ENCODE results near the gene ABHD17A.

DNA sequence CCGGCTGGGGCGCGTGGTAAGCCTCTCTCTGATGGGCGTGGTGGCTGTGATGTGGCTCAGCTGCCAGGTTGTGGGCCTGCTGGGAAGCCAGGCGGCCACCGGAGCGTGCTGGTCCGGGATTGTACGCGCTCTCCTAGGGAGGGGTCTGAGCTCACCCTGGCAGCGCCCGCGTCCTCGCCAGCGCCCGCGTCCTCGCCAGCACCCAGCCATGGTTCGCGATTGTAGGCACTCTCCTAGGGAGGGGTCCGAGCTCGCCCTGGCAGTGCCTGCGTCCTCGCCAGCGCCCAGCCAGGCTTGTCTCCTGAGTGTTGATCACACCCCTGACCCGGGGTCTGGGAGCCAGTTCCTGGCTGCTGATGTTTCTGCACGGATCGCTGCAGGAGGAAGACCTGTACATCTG lies 33.7 kb upstream of the ABHD17A start:
- no peak for TF ChIP-seq YY1 (IDR thresholded peaks at IDR 0.05; ENCODE audit: low read depth, low read length)
- TF ChIP-seq, protein P1, sequence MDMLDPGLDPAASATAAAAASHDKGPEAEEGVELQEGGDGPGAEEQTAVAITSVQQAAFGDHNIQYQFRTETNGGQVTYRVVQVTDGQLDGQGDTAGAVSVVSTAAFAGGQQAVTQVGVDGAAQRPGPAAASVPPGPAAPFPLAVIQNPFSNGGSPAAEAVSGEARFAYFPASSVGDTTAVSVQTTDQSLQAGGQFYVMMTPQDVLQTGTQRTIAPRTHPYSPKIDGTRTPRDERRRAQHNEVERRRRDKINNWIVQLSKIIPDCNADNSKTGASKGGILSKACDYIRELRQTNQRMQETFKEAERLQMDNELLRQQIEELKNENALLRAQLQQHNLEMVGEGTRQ (IDR thresholded peaks at IDR 0.05; ENCODE audit: low read length) = no peak
- TF ChIP-seq, protein P2, sequence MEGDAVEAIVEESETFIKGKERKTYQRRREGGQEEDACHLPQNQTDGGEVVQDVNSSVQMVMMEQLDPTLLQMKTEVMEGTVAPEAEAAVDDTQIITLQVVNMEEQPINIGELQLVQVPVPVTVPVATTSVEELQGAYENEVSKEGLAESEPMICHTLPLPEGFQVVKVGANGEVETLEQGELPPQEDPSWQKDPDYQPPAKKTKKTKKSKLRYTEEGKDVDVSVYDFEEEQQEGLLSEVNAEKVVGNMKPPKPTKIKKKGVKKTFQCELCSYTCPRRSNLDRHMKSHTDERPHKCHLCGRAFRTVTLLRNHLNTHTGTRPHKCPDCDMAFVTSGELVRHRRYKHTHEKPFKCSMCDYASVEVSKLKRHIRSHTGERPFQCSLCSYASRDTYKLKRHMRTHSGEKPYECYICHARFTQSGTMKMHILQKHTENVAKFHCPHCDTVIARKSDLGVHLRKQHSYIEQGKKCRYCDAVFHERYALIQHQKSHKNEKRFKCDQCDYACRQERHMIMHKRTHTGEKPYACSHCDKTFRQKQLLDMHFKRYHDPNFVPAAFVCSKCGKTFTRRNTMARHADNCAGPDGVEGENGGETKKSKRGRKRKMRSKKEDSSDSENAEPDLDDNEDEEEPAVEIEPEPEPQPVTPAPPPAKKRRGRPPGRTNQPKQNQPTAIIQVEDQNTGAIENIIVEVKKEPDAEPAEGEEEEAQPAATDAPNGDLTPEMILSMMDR (IDR thresholded peaks at IDR 0.05; ENCODE audit: control extremely low read depth in 1 of 3, insufficient read depth in 1 of 3, low read depth in 1 of 3, low read length in 3 of 3) = no peak
- no peak for TF ChIP-seq RAD21 (IDR thresholded peaks at IDR 0.05 in 1 of 2, conservative IDR thresholded peaks at IDR 0.05 in 1 of 2; ENCODE audit: low read depth in 2 of 2, low read length in 2 of 2)
- no peak for TF ChIP-seq TAF1 (IDR thresholded peaks at IDR 0.05; ENCODE audit: low read depth, low read length)
- TF ChIP-seq POLR2A (IDR thresholded peaks at IDR 0.05; ENCODE audit: control extremely low read depth in 1 of 2, low read depth in 2 of 2, low read length in 2 of 2) = no peak
- no peak for TF ChIP-seq RFX5 (IDR thresholded peaks at IDR 0.05; ENCODE audit: borderline replicate concordance, low read depth, low read length)
- TF ChIP-seq POLR2AphosphoS5 (IDR thresholded peaks at IDR 0.05; ENCODE audit: low read depth, low read length) = no peak
- no peak for TF ChIP-seq CREB1 (IDR thresholded peaks at IDR 0.05)
- TF ChIP-seq SP1 (IDR thresholded peaks at IDR 0.05; ENCODE audit: low read depth, low read length) = no peak
- no peak for TF ChIP-seq EZH2 (IDR thresholded peaks at IDR 0.05; ENCODE audit: low read depth, low read length, severe bottlenecking)
- no peak for TF ChIP-seq SUZ12 (IDR thresholded peaks at IDR 0.05; ENCODE audit: low read length)
- TF ChIP-seq, protein P3, sequence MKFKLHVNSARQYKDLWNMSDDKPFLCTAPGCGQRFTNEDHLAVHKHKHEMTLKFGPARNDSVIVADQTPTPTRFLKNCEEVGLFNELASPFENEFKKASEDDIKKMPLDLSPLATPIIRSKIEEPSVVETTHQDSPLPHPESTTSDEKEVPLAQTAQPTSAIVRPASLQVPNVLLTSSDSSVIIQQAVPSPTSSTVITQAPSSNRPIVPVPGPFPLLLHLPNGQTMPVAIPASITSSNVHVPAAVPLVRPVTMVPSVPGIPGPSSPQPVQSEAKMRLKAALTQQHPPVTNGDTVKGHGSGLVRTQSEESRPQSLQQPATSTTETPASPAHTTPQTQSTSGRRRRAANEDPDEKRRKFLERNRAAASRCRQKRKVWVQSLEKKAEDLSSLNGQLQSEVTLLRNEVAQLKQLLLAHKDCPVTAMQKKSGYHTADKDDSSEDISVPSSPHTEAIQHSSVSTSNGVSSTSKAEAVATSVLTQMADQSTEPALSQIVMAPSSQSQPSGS (IDR thresholded peaks at IDR 0.05; ENCODE audit: low read length) = no peak
- no peak for TF ChIP-seq CBX8 (IDR thresholded peaks at IDR 0.05; ENCODE audit: borderline replicate concordance, low read depth, low read length)
